H1 (cell line): ENCODE results near the gene B9D1. TPM values are rescaled to one million over a fixed set of nuclear protein-coding genes. Genes with fewer than 3 reads are reported as not detected.

ENCODE experiments used
- CREB1 ChIP-seq: IDR thresholded peaks from 2 replicates; pipeline ENCODE4 v1.6.1; 2012; ENCODE audit warnings: inconsistent platforms
- SIN3A ChIP-seq, 2 experiments: IDR thresholded peaks in 1 of 2; conservative IDR thresholded peaks in 1 of 2; 2 replicates each; pipeline ENCODE4 v1.6.1; 2011 to 2012; ENCODE audit warnings: low read length in 2 of 2, improper control_type of control experiment in 1 of 2, low read depth in 1 of 2, mild to moderate bottlenecking in 1 of 2
- polyA plus RNA-seq, 7 experiments: library from polyadenylated mRNA; depleted of rRNA in 3 of 7; stranded (reverse) in 5 of 7; unstranded in 2 of 7; fragments of >200 nt in 5 of 7; fragments of 200-250 nt in 2 of 7; gene quantifications; 1 replicate in 5 of 7; 2 replicates in 1 of 7; 4 replicates in 1 of 7; pipeline versions ENCODE4 v1.2.1 to v1.2.3, GENCODE V29; 2011 to 2013; ENCODE audit warnings: missing spikeins in 2 of 7, mixed read lengths in 2 of 7
- total RNA-seq: library from RNA; stranded (reverse); fragmentation: NEBNext Ultra II Directional; extraction: Animal tissue kit (Norgen Biotek cat#: 25700); gene quantifications from 2 replicates; pipeline ENCODE4 v1.2.1, GENCODE V29; 2021
- TF ChIP-seq, protein P1 (sequence below): IDR thresholded peaks from 2 replicates; pipeline ENCODE4 v1.6.1; 2012; ENCODE audit warnings: low read length, inconsistent platforms

B9D1 gene
- total and polyA plus RNA-seq, 2 of the 8 experiments (the other 6 are each of a cell fraction or from before 2014, with no cell fraction given) = 24.6 to 65.7 TPM

DNA sequence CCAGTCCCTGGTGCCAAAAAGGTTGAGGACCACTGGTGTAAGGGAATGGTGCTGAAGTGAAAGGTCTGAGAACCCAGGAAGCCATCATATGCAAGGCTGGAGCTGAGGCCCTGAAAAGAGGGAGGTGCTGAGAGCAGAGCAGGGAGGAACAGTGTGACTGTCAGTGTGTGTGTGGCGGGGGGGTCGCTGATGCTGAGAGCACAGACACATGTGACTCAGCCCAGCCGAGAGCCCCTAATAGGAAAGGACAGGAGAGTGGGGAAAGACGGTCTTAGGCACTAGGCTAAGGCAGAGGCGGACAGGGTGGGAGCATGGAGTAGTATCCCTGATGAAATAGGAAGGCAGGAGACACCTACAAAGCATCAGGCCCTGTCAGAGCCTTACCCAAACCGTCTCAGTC lies 1.2 kb downstream of the B9D1 start (continued):
- TF ChIP-seq CREB1 = no peak
- no peak for TF ChIP-seq SIN3A (conservative IDR thresholded peaks at IDR 0.05 in 1 of 2, IDR thresholded peaks at IDR 0.05 in 1 of 2; ENCODE audit: low read depth in 1 of 2, low read length in 2 of 2)
- TF ChIP-seq, protein P1, sequence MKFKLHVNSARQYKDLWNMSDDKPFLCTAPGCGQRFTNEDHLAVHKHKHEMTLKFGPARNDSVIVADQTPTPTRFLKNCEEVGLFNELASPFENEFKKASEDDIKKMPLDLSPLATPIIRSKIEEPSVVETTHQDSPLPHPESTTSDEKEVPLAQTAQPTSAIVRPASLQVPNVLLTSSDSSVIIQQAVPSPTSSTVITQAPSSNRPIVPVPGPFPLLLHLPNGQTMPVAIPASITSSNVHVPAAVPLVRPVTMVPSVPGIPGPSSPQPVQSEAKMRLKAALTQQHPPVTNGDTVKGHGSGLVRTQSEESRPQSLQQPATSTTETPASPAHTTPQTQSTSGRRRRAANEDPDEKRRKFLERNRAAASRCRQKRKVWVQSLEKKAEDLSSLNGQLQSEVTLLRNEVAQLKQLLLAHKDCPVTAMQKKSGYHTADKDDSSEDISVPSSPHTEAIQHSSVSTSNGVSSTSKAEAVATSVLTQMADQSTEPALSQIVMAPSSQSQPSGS = no peak
